ENCODE measurements around the gene SLC9A9. TPM values are rescaled to one million over a fixed set of nuclear protein-coding genes. Genes with fewer than 3 reads are reported as not detected.
A peak's percentile ranks its signal among the peaks of the same experiment; 100 is the strongest.

The SLC9A9 gene
- total and polyA plus RNA-seq, 4 donors = 12.0 to 39.7 (median 19.1) TPM

DNA sequence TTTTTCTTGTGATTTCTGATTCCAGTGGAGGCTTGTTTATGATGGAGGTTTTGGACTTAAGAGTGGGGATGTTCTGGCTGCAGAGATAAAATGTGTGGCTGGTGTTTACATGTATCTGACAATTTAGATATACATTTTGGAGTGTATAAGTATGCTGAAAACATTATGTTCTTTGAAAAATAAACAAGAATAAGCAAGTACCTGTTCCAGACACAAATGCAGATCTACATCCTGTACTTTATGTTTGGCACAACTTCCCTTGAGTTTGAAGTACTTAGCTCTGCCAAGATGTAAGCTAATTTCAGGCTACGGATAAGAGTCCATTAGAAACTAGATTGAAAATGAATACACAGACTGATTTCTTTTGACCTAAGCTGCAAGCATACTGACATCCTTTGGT lies 451.5 kb downstream of the SLC9A9 start:
- H3K36me3 ChIP-seq (ENCODE audit: control insufficient read depth, insufficient read depth, low read length) = no peaks in the 10 kb centered on the region
- H3K4me3 ChIP-seq (ENCODE audit: low read depth, low read length) = no peak overlapping the region
- H3K27ac ChIP-seq (ENCODE audit: low read depth, low read length) = no peak overlapping the region
- H3K9me3 ChIP-seq (ENCODE audit: control insufficient read depth, insufficient read depth, low read length) = no peaks in the 10 kb centered on the region
- WGBS (ENCODE audit: insufficient coverage) = no CpG with 5 or more reads among the region's 1 CpG
- no peaks in the 10 kb centered on the region for H3K27me3 ChIP-seq (ENCODE audit: control insufficient read depth, insufficient read depth, low read length)
- DNase-seq (ENCODE audit: low read depth in 4 of 6, low spot score in 6 of 6) = peak in 1 of 6 donors; percentile 13
- H3K4me1 ChIP-seq (ENCODE audit: control insufficient read depth, insufficient read depth, low read length) = no peaks in the 10 kb centered on the region

DNA sequence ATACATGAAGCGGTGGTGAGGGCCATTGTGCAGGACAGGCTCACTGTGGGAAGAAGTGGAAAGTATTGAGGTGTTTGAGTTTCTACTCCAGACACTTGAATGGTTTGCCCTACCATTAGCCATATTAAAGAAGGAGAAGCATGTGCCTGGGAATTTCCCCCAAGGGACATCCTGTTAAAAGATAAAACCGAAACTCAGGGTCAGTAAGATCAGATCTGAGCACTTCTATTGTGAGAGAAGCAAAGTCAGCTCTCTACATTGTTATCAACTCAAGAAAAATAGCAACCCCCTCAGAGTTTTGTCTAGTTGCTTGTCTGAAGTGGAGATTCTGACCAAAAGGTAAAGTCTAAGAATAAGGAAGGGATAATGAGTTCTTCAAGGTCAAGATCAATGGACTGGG lies 458.9 kb downstream of the SLC9A9 start:
- no peaks in the 10 kb centered on the region for H3K36me3 ChIP-seq (ENCODE audit: control insufficient read depth, insufficient read depth, low read length)
- H3K9me3 ChIP-seq (ENCODE audit: control insufficient read depth, insufficient read depth, low read length) = peaks cover 4% of the 10 kb centered on the region
- H3K4me3 ChIP-seq (ENCODE audit: low read depth, low read length) = no peak overlapping the region
- no peaks in the 10 kb centered on the region for H3K4me1 ChIP-seq (ENCODE audit: control insufficient read depth, insufficient read depth, low read length)
- WGBS (ENCODE audit: insufficient coverage) = 100% methylated on average over 1 of the region's 2 CpGs
- H3K27ac ChIP-seq (ENCODE audit: low read depth, low read length) = no peak overlapping the region
- no peak for DNase-seq (ENCODE audit: low read depth in 4 of 6, low spot score in 6 of 6)
- H3K27me3 ChIP-seq (ENCODE audit: control insufficient read depth, insufficient read depth, low read length) = no peaks in the 10 kb centered on the region

DNA sequence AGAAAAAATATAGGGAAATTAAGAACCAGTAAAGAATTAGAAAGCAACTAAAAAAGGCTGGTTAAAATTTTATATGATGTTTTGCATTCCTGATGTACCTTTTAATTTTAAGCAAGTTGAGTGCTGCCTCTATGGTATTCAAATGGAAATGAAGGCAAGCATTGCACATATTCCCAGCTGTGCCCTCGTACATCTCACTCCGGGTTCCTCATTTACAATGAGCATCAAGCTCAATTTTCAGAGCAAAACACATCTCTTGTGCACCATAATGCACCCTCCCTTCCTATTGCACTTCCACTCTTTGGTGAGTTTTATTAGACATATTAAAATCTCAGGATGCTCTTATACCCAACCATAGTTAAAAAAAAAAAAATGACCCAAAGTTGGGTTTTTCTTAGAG lies 460.8 kb downstream of the SLC9A9 start:
- Histone ChIP-seq H3K27ac (ENCODE audit: low read depth, low read length) (no peak overlapping the region), H3K27me3 (ENCODE audit: control insufficient read depth, insufficient read depth, low read length) (no peaks in the 10 kb centered on the region), H3K4me3 (ENCODE audit: low read depth, low read length) (no peak overlapping the region), H3K9me3 (ENCODE audit: control insufficient read depth, insufficient read depth, low read length) (peaks cover 4% of the 10 kb centered on the region), H3K36me3 (ENCODE audit: control insufficient read depth, insufficient read depth, low read length) (no peaks in the 10 kb centered on the region), H3K4me1 (ENCODE audit: control insufficient read depth, insufficient read depth, low read length) (no peaks in the 10 kb centered on the region)
- WGBS (ENCODE audit: insufficient coverage) = 62% methylated on average over 2 of the region's 2 CpGs
- peak in 1 of 6 donors; percentile 68 for DNase-seq (ENCODE audit: low read depth in 4 of 6, low spot score in 6 of 6)

DNA sequence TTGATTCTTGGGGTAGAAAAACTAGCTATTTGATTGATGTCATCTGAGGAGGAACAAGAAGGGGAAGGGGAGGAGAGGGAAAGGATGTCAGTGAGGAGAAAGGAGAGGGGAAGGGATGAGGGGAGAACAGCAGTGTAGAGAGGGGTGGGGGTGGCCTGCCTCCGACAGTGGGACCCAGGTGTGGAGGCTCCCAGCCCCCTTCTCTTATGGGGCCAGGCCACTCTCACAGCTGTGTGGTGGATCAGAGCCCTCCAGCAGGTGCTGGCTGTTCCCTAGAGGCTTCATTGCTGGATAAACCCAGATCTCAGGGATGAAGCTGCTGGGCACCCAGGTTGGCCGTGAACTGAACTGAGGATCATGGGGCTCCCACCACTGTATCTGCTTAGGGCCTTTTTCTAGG lies 464.2 kb downstream of the SLC9A9 start:
- WGBS (ENCODE audit: insufficient coverage) = 95% methylated on average over 2 of the region's 2 CpGs
- Histone ChIP-seq H3K4me3 (ENCODE audit: low read depth, low read length) (no peak overlapping the region), H3K4me1 (ENCODE audit: control insufficient read depth, insufficient read depth, low read length) (no peaks in the 10 kb centered on the region), H3K36me3 (ENCODE audit: control insufficient read depth, insufficient read depth, low read length) (no peaks in the 10 kb centered on the region), H3K27ac (ENCODE audit: low read depth, low read length) (no peak overlapping the region), H3K9me3 (ENCODE audit: control insufficient read depth, insufficient read depth, low read length) (no peaks in the 10 kb centered on the region), H3K27me3 (ENCODE audit: control insufficient read depth, insufficient read depth, low read length) (no peaks in the 10 kb centered on the region)
- no peak for DNase-seq (ENCODE audit: low read depth in 4 of 6, low spot score in 6 of 6)

DNA sequence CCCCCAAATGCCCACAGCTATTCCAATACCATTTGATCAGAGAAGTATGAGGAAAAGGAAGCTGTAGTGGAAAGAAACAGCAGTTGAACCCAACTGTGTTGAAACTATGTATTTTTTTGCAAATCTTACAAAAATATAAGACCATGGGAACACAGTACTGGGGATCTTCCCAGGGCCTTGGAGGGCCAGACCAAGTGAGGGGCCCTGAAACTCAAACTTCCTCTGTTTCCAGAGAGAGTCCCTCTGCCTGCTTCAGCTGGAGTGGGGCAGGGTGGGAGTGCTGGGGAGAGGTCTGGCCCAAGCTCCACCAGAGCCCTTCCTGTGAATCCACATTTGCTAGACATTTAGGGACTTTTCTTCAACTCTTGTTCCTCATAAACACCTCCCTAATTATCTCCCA lies 464.8 kb downstream of the SLC9A9 start:
- H3K27me3 ChIP-seq (ENCODE audit: control insufficient read depth, insufficient read depth, low read length) = no peaks in the 10 kb centered on the region

DNA sequence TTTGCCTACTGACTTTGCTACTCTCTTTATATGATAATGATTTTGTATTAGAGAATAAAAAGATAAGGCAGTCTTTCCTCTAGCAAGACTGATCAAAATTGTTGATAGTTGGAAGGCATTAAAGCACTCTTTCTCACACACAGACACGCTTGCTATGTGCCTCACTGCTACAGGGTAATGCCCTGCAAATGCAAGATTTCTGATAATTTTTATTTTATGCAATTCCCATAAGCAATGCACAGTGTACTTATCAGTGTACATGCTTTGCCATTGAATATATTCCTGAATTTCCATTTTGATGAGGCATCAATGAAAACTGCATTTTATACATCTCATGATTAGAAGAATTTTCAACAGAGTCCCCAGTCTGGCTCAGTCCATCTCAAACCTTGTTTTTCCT lies 465.5 kb downstream of the SLC9A9 start:
- no CpG with 5 or more reads among the region's 1 CpG for WGBS (ENCODE audit: insufficient coverage)
- H3K9me3 ChIP-seq (ENCODE audit: control insufficient read depth, insufficient read depth, low read length) = no peaks in the 10 kb centered on the region
- H3K27me3 ChIP-seq (ENCODE audit: control insufficient read depth, insufficient read depth, low read length) = no peaks in the 10 kb centered on the region

More for the DNA sequence above, 464.8 kb downstream of the SLC9A9 start:
- H3K36me3 ChIP-seq (ENCODE audit: control insufficient read depth, insufficient read depth, low read length) = no peaks in the 10 kb centered on the region
- no peak overlapping the region for H3K4me3 ChIP-seq (ENCODE audit: low read depth, low read length)
- no peaks in the 10 kb centered on the region for H3K4me1 ChIP-seq (ENCODE audit: control insufficient read depth, insufficient read depth, low read length)
- H3K27ac ChIP-seq (ENCODE audit: low read depth, low read length) = no peak overlapping the region
- no peak for DNase-seq (ENCODE audit: low read depth in 4 of 6, low spot score in 6 of 6)
- no peaks in the 10 kb centered on the region for H3K9me3 ChIP-seq (ENCODE audit: control insufficient read depth, insufficient read depth, low read length)

DNA sequence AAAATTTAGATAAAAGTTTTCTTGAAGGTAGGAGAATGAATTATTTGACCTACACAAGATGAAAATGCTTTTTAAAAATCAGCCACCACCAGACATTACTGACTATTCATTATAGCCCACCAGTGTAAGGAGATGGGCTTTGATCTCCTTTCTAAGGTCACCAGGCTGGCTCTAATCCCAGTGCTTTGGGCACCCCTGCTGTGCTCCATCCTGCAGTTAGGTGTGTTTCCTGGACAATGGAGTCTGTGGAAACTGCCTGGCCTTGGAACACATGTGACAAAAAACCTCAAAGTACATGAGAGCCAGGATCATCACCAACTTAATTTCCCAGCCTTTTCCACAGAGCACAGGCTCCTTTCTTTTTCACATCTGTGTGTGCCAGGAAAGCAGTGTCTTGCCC lies 467.8 kb downstream of the SLC9A9 start:
- no peaks in the 10 kb centered on the region for H3K4me1 ChIP-seq (ENCODE audit: control insufficient read depth, insufficient read depth, low read length)
- peak in 1 of 6 donors; percentile 31 for DNase-seq (ENCODE audit: low read depth in 4 of 6, low spot score in 6 of 6)
- H3K4me3 ChIP-seq (ENCODE audit: low read depth, low read length) = no peak overlapping the region
- no peak overlapping the region for H3K27ac ChIP-seq (ENCODE audit: low read depth, low read length)
- no peaks in the 10 kb centered on the region for H3K36me3 ChIP-seq (ENCODE audit: control insufficient read depth, insufficient read depth, low read length)
- H3K27me3 ChIP-seq (ENCODE audit: control insufficient read depth, insufficient read depth, low read length) = no peaks in the 10 kb centered on the region
- H3K9me3 ChIP-seq (ENCODE audit: control insufficient read depth, insufficient read depth, low read length) = no peaks in the 10 kb centered on the region

More for the DNA sequence above, 465.5 kb downstream of the SLC9A9 start:
- H3K27ac ChIP-seq (ENCODE audit: low read depth, low read length) = no peak overlapping the region
- no peak for DNase-seq (ENCODE audit: low read depth in 4 of 6, low spot score in 6 of 6)
- no peaks in the 10 kb centered on the region for H3K4me1 ChIP-seq (ENCODE audit: control insufficient read depth, insufficient read depth, low read length)
- H3K4me3 ChIP-seq (ENCODE audit: low read depth, low read length) = no peak overlapping the region
- H3K36me3 ChIP-seq (ENCODE audit: control insufficient read depth, insufficient read depth, low read length) = no peaks in the 10 kb centered on the region

DNA sequence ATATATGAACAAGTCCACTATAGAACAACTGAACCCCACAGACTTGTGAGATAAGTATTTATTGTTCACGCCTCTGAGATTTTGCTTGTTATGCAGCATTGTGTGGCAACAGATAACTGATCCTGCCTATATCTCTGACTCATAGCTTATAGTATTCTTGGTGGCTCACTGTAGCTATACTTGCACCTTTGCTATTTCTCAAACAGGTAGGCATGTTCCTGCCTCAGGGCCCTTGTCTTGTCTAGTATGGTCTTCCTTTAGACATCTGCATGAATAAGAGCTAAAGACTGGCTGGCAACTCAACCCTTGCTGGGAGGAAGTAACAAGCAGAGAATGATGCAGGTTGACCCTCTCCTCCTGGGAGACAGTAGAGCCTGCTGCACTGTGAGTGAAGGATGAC lies 472.6 kb downstream of the SLC9A9 start:
- DNase-seq (ENCODE audit: low read depth in 4 of 6, low spot score in 6 of 6) = no peak
- WGBS (ENCODE audit: insufficient coverage) = no CpG with 5 or more reads among the region's 1 CpG
- no peak overlapping the region for H3K27ac ChIP-seq (ENCODE audit: low read depth, low read length)

DNA sequence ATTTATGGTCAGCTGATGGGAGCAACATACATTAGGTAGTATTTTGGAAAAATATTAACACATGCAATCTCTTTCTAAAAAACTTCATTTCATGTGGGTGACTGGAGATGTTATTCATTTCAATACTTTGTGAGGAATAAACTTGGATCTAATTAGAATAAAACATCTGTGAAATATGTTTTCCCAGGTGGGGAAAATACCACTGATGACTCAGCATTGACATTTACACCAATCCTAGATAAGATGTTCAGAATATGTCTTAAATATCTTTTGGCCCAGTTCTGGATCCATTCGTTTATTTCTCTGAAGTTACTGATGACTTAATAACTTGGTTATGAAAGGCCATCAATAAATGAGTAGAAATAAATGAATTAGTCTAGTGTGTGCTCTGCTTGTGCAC lies 481.1 kb downstream of the SLC9A9 start:
- Histone ChIP-seq H3K27ac (ENCODE audit: low read depth, low read length) (no peak overlapping the region), H3K36me3 (ENCODE audit: control insufficient read depth, insufficient read depth, low read length) (no peaks in the 10 kb centered on the region), H3K4me3 (ENCODE audit: low read depth, low read length) (no peak overlapping the region), H3K4me1 (ENCODE audit: control insufficient read depth, insufficient read depth, low read length) (no peaks in the 10 kb centered on the region), H3K9me3 (ENCODE audit: control insufficient read depth, insufficient read depth, low read length) (no peaks in the 10 kb centered on the region), H3K27me3 (ENCODE audit: control insufficient read depth, insufficient read depth, low read length) (no peaks in the 10 kb centered on the region)
- 86% methylated on average over 1 of the region's 1 CpG for WGBS (ENCODE audit: insufficient coverage)
- DNase-seq (ENCODE audit: low read depth in 4 of 6, low spot score in 6 of 6) = no peak

More for the DNA sequence above, 472.6 kb downstream of the SLC9A9 start:
- Histone ChIP-seq H3K4me3 (ENCODE audit: low read depth, low read length) (no peak overlapping the region), H3K9me3 (ENCODE audit: control insufficient read depth, insufficient read depth, low read length) (no peaks in the 10 kb centered on the region), H3K27me3 (ENCODE audit: control insufficient read depth, insufficient read depth, low read length) (no peaks in the 10 kb centered on the region), H3K4me1 (ENCODE audit: control insufficient read depth, insufficient read depth, low read length) (no peaks in the 10 kb centered on the region), H3K36me3 (ENCODE audit: control insufficient read depth, insufficient read depth, low read length) (no peaks in the 10 kb centered on the region)

DNA sequence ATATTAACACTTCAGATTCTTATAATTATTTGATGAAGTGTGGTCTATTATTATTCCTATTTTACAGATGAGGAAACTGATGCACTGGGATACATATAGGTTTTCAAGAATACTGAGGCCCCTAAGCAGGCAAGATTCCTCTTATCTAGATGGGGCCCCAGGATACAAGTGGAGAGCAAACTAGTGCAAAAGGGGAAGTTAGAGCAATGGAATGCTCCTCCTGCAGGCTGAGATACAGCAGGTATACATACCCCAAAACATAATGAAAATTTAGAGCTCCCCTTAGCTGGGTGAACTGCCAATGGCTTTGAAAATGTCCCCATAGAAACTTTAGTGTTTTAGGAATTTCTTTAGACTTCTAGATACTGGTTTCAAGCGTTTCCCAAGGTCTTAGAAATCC lies 481.6 kb downstream of the SLC9A9 start:
- Histone ChIP-seq H3K4me3 (ENCODE audit: low read depth, low read length) (no peak overlapping the region), H3K27ac (ENCODE audit: low read depth, low read length) (no peak overlapping the region), H3K36me3 (ENCODE audit: control insufficient read depth, insufficient read depth, low read length) (no peaks in the 10 kb centered on the region), H3K4me1 (ENCODE audit: control insufficient read depth, insufficient read depth, low read length) (no peaks in the 10 kb centered on the region), H3K27me3 (ENCODE audit: control insufficient read depth, insufficient read depth, low read length) (no peaks in the 10 kb centered on the region), H3K9me3 (ENCODE audit: control insufficient read depth, insufficient read depth, low read length) (no peaks in the 10 kb centered on the region)
- no CpG with 5 or more reads among the region's 1 CpG for WGBS (ENCODE audit: insufficient coverage)
- no peak for DNase-seq (ENCODE audit: low read depth in 4 of 6, low spot score in 6 of 6)
